ENCODE data around the gene PRSS38. TPM values are rescaled to one million over a fixed set of nuclear protein-coding genes. Genes with fewer than 3 reads are reported as not detected.
"Not testable (repeated sequence)": the region's sequence is repeated elsewhere in the genome, so short reads cannot be mapped to it uniquely, and the experiment has no call there.

Gene PRSS38
- total RNA-seq, 2 donors from 2014 or later, result not detected

GRCh38 chr1:227848430-227848932 lies 33.0 kb downstream of the PRSS38 start:
- no peak overlapping the region for H3K27ac Mint-ChIP-seq
- H3K9me3 ChIP-seq (ENCODE audit: control insufficient read depth, low read length, poor library complexity, severe bottlenecking), result peaks cover 5% of the 10 kb centered on the region
- peaks cover 3% of the 10 kb centered on the region for H3K4me1 Mint-ChIP-seq
- no peak overlapping the region for H3K4me3 Mint-ChIP-seq
- peaks cover 2% of the 10 kb centered on the region for H3K36me3 Mint-ChIP-seq (ENCODE audit: low read depth)
- ATAC-seq (no peak), DNase-seq (no peak)
- H3K27me3 Mint-ChIP-seq, result peaks cover 13% of the 10 kb centered on the region

- no peak overlapping the region for H3K27ac Mint-ChIP-seq
These were observed 33.8 kb downstream of the PRSS38 start for GRCh38 chr1:227849251-227849650.

GRCh38 chr1:227854189-227854588 lies 38.7 kb downstream of the PRSS38 start:
- H3K36me3 Mint-ChIP-seq (ENCODE audit: low read depth), result peaks cover 2% of the 10 kb centered on the region
- peaks cover 19% of the 10 kb centered on the region for H3K27me3 Mint-ChIP-seq
- no peaks in the 10 kb centered on the region for H3K9me3 ChIP-seq (ENCODE audit: control insufficient read depth, low read length, poor library complexity, severe bottlenecking)
- peaks cover 8% of the 10 kb centered on the region for H3K4me1 Mint-ChIP-seq
- no peak overlapping the region for H3K4me3 Mint-ChIP-seq
- no peak for ATAC-seq
- DNase-seq, result no peak
- no peak overlapping the region for H3K27ac Mint-ChIP-seq

More at GRCh38 chr1:227849251-227849650, 33.8 kb downstream of the PRSS38 start:
- Mint-ChIP-seq H3K36me3 (ENCODE audit: low read depth) (peaks cover 2% of the 10 kb centered on the region), H3K4me3 (no peak overlapping the region), H3K4me1 (peaks cover 4% of the 10 kb centered on the region), H3K27me3 (peaks cover 19% of the 10 kb centered on the region)
- no peak for DNase-seq
- ATAC-seq, result peak; percentile 36
- peaks cover 5% of the 10 kb centered on the region for H3K9me3 ChIP-seq (ENCODE audit: control insufficient read depth, low read length, poor library complexity, severe bottlenecking)

GRCh38 chr1:227855687-227856086 lies 40.2 kb downstream of the PRSS38 start:
- H3K4me3 Mint-ChIP-seq, result no peak overlapping the region
- no peak overlapping the region for H3K27ac Mint-ChIP-seq
- peaks cover 19% of the 10 kb centered on the region for H3K27me3 Mint-ChIP-seq
- peaks cover 5% of the 10 kb centered on the region for H3K36me3 Mint-ChIP-seq (ENCODE audit: low read depth)
- DNase-seq (no peak), ATAC-seq (no peak)
- H3K9me3 ChIP-seq (ENCODE audit: control insufficient read depth, low read length, poor library complexity, severe bottlenecking), result no peaks in the 10 kb centered on the region
- peaks cover 8% of the 10 kb centered on the region for H3K4me1 Mint-ChIP-seq

- Mint-ChIP-seq H3K4me1 (peaks cover 8% of the 10 kb centered on the region), H3K4me3 (no peak overlapping the region), H3K27ac (no peak overlapping the region), H3K36me3 (ENCODE audit: low read depth) (peaks cover 5% of the 10 kb centered on the region), H3K27me3 (peaks cover 19% of the 10 kb centered on the region)
- ATAC-seq, result no peak
- no peak for DNase-seq
- H3K9me3 ChIP-seq (ENCODE audit: control insufficient read depth, low read length, poor library complexity, severe bottlenecking), result no peaks in the 10 kb centered on the region
These were observed 40.8 kb downstream of the PRSS38 start for GRCh38 chr1:227856147-227856858.

- H3K4me3 Mint-ChIP-seq, result no peak overlapping the region
- ATAC-seq (no peak), DNase-seq (no peak)
- peaks cover 15% of the 10 kb centered on the region for H3K4me1 Mint-ChIP-seq
- H3K9me3 ChIP-seq (ENCODE audit: control insufficient read depth, low read length, poor library complexity, severe bottlenecking), result peaks cover 2% of the 10 kb centered on the region
- peaks cover 3% of the 10 kb centered on the region for H3K36me3 Mint-ChIP-seq (ENCODE audit: low read depth)
- H3K27me3 Mint-ChIP-seq, result no peaks in the 10 kb centered on the region
- H3K27ac Mint-ChIP-seq, result no peak overlapping the region
These were observed 49.4 kb downstream of the PRSS38 start for GRCh38 chr1:227864882-227865281.

- DNase-seq (no peak), ATAC-seq (no peak)
- H3K27ac Mint-ChIP-seq, result peak overlapping the region; percentile 47
- H3K4me3 Mint-ChIP-seq, result peak overlapping the region; percentile 64
- peaks cover 2% of the 10 kb centered on the region for H3K36me3 Mint-ChIP-seq (ENCODE audit: low read depth)
- H3K27me3 Mint-ChIP-seq, result no peaks in the 10 kb centered on the region
- H3K4me1 Mint-ChIP-seq, result peaks cover 36% of the 10 kb centered on the region
- peaks cover 2% of the 10 kb centered on the region for H3K9me3 ChIP-seq (ENCODE audit: control insufficient read depth, low read length, poor library complexity, severe bottlenecking)
These were observed 53.9 kb downstream of the PRSS38 start for GRCh38 chr1:227869279-227869842.

GRCh38 chr1:227869851-227870305 lies 54.4 kb downstream of the PRSS38 start:
- no peaks in the 10 kb centered on the region for H3K27me3 Mint-ChIP-seq
- H3K4me1 Mint-ChIP-seq, result peaks cover 36% of the 10 kb centered on the region
- ATAC-seq (peak; percentile 58), DNase-seq (no peak)
- H3K9me3 ChIP-seq (ENCODE audit: control insufficient read depth, low read length, poor library complexity, severe bottlenecking), result peaks cover under 1% of the 10 kb centered on the region
- peak overlapping the region; percentile 64 for H3K4me3 Mint-ChIP-seq
- H3K27ac Mint-ChIP-seq, result peak overlapping the region; percentile 47
- peaks cover 2% of the 10 kb centered on the region for H3K36me3 Mint-ChIP-seq (ENCODE audit: low read depth)

GRCh38 chr1:227870366-227870765 lies 54.9 kb downstream of the PRSS38 start:
- peaks cover 36% of the 10 kb centered on the region for H3K4me1 Mint-ChIP-seq

GRCh38 chr1:227871892-227872291 lies 56.4 kb downstream of the PRSS38 start:
- not testable (repeated sequence) for H3K27me3 Mint-ChIP-seq; DNase-seq; H3K9me3 ChIP-seq (ENCODE audit: control insufficient read depth, low read length, poor library complexity, severe bottlenecking); H3K27ac Mint-ChIP-seq; ATAC-seq; H3K4me3 Mint-ChIP-seq; H3K36me3 Mint-ChIP-seq (ENCODE audit: low read depth)
- peaks cover 33% of the 10 kb centered on the region for H3K4me1 Mint-ChIP-seq

More at GRCh38 chr1:227870366-227870765, 54.9 kb downstream of the PRSS38 start:
- no peaks in the 10 kb centered on the region for H3K9me3 ChIP-seq (ENCODE audit: control insufficient read depth, low read length, poor library complexity, severe bottlenecking)
- H3K36me3 Mint-ChIP-seq (ENCODE audit: low read depth), result peaks cover 2% of the 10 kb centered on the region
- ATAC-seq (no peak), DNase-seq (no peak)
- H3K4me3 Mint-ChIP-seq, result peak overlapping the region; percentile 64
- H3K27ac Mint-ChIP-seq, result peak overlapping the region; percentile 47
- no peaks in the 10 kb centered on the region for H3K27me3 Mint-ChIP-seq

GRCh38 chr1:227877810-227878209 lies 62.3 kb downstream of the PRSS38 start:
- not testable (repeated sequence) for H3K36me3 Mint-ChIP-seq (ENCODE audit: low read depth); ATAC-seq; H3K27me3 Mint-ChIP-seq; H3K9me3 ChIP-seq (ENCODE audit: control insufficient read depth, low read length, poor library complexity, severe bottlenecking); H3K27ac Mint-ChIP-seq; H3K4me3 Mint-ChIP-seq; DNase-seq
- H3K4me1 Mint-ChIP-seq, result peaks cover 14% of the 10 kb centered on the region

GRCh38 chr1:227880342-227880924 lies 65.0 kb downstream of the PRSS38 start:
- no peak overlapping the region for H3K27ac Mint-ChIP-seq
- H3K36me3 Mint-ChIP-seq (ENCODE audit: low read depth), result no peaks in the 10 kb centered on the region
- no peaks in the 10 kb centered on the region for H3K9me3 ChIP-seq (ENCODE audit: control insufficient read depth, low read length, poor library complexity, severe bottlenecking)
- no peak overlapping the region for H3K4me3 Mint-ChIP-seq
- peaks cover 18% of the 10 kb centered on the region for H3K4me1 Mint-ChIP-seq
- no peaks in the 10 kb centered on the region for H3K27me3 Mint-ChIP-seq
- no peak for ATAC-seq
- no peak for DNase-seq

GRCh38 chr1:227883073-227883520 lies 67.6 kb downstream of the PRSS38 start:
- H3K4me3 Mint-ChIP-seq, result no peak overlapping the region
- no peaks in the 10 kb centered on the region for H3K36me3 Mint-ChIP-seq (ENCODE audit: low read depth)
- H3K9me3 ChIP-seq (ENCODE audit: control insufficient read depth, low read length, poor library complexity, severe bottlenecking), result no peaks in the 10 kb centered on the region
- H3K27ac Mint-ChIP-seq, result peak overlapping the region; percentile 41
- peak in 1 of 3 donors; percentile 6 for DNase-seq
- H3K4me1 Mint-ChIP-seq, result peaks cover 26% of the 10 kb centered on the region
- no peak for ATAC-seq
- H3K27me3 Mint-ChIP-seq, result no peaks in the 10 kb centered on the region
